GM12892 (cell line): ENCODE data around the gene RHBDL3.
"Not testable (repeated sequence)": the region's sequence is repeated elsewhere in the genome, so short reads cannot be mapped to it uniquely, and the experiment has no call there.

Experiments
- DNase-seq: peaks from one replicate; pipeline ENCODE4 v3.0.0; 2011; ENCODE audit not compliant: insufficient read length
- FAIRE-seq: peaks from 2 replicates; lab custom pipeline; 2011; peaks lifted over from hg19 to GRCh38; lab: Jason Lieb, UNC
- POLR2A ChIP-seq: IDR thresholded peaks from 2 replicates; pipeline ENCODE4 v1.6.1; 2011; ENCODE audit warnings: low read depth, low read length, control low read depth
- POLR2AphosphoS5 ChIP-seq: IDR thresholded peaks from 2 replicates; pipeline ENCODE4 v1.6.1; 2011; ENCODE audit warnings: low read depth, low read length, control low read depth
- TAF1 ChIP-seq: IDR thresholded peaks from 2 replicates; pipeline ENCODE4 v1.6.1; 2011; ENCODE audit warnings: low read depth, mild to moderate bottlenecking, control low read depth, low read length, borderline replicate concordance

RHBDL3 gene

DNA sequence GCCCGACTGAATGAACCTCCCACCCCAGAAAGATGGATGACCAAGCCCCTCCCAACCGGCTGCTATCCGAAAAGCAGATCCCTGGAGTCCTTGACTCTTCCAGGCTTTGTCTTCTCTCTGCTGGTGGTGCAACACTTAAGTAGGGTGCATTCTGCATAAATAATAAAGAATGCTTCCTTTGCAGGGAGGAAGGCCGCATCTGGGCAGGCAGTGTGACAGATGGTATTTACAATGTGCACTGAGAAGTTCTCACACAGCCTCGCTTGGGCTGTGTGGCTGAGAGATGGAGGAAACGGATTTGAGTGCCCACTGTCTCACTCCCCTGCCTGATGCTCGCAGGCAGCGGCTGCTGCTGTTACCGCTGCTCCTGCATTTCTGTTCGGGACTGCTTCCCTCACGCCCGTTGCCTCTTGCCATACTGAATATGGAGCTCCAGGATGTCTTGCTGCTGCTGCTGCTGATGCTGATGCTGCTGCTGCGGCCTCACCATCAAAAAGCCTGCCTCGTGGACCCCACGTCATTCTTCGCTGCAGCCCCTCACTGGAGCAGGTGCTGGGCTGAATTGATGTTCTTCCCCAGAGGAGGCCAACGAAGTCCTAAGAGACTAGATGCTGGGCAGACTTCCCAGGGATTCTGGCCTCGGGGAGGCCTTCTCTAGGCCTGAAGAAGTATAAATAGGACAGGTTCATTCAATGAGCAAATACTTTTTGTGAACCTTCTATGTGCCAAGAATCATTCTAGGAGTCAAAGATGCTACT, 7.1 kb upstream of the RHBDL3 start:
- DNase-seq (no peak), FAIRE-seq (no peak)
- TF ChIP-seq POLR2AphosphoS5 (no peak), TAF1 (no peak), POLR2A (no peak)

DNA sequence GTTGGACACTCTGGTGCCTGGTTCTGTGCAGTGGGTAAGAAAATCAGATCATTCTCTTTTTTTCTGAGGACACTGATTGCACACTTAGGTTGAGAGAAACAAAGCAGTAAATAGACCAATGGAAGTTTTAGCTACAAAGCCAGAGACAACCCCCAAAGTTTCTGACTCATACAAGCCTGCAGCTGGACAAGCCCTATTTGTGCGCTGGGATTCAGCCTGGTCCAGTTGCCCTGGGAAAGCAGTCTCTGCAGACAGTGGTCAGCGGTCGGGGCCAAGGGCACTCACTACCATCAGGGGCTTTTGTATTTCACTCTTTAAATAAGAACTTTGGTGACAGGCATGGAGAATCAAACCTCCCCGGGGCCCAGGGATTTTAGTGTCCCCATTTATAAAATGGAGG, 6.0 kb upstream of the RHBDL3 start:
- DNase-seq (no peak), FAIRE-seq (no peak)
- TF ChIP-seq POLR2A (no peak), POLR2AphosphoS5 (no peak), TAF1 (no peak)

DNA sequence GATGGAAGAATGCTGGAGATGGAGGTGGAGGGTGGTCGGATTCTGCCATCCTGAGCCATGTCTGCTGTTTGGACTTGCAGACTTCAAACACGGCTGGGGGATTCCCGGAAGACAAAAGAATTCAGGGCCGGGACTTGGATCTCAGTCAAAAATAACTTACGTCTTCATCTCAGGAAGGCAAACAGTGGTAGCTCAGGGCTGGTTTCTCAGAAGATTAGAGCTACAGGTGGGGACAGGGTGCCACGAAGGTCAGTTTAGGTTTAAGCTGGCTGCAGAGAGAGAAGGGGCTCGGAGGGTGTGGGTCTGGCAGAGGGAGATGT, 4.3 kb upstream of the RHBDL3 start:
- no peak for DNase-seq
- FAIRE-seq, result no peak
- TF ChIP-seq POLR2A, result no peak
- TF ChIP-seq POLR2AphosphoS5, result no peak
- no peak for TF ChIP-seq TAF1

DNA sequence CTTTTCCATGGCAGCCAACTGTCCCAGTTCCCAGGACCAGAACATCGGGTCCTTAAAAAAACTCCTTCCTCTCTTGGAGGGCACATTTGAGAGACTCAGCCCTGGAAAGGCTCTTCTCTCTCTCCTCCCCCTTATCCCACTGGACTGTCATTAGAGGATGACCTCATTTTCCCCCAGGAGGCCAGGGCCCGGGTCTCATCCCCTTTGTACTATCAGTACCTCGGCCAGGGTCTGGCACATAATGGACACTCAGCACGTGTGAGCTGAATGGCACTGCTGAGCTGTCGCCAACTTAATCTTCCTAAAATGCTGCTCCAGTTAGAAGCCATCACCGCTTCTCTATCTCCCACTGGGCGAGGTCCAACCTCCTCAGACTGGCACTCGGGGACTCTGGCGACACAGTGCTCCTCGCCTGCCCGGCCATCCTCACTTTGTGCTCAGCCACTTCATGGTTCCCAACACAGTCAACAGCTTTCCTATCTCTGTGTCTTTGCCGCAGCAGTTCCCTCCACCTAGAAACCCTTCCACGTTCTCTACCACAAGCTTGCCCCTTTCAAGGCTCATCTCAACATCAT, 3.6 kb upstream of the RHBDL3 start:
- no peak for TF ChIP-seq POLR2AphosphoS5
- TF ChIP-seq POLR2A, result no peak
- no peak for TF ChIP-seq TAF1
- DNase-seq (no peak), FAIRE-seq (no peak)

DNA sequence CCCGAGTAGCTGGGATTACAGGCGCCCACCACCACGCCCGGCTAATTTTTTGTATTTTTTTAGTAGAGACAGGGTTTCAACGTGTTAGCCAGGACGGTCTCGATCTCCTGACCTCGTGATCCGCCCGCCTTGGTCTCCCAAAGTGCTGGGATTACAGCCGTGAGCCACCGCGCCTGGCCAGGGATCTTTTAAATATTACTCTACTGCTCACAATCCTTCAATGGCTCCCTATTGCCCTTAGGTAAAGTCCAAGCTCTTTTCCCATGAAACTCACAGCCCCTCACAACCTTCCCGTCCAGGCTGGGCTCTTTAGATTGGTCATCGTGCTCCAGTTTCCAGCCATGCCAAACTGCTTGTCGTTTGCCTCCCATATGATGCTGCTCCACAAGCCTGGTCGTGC, 2.1 kb upstream of the RHBDL3 start:
- not testable (repeated sequence) for FAIRE-seq, DNase-seq

DNA sequence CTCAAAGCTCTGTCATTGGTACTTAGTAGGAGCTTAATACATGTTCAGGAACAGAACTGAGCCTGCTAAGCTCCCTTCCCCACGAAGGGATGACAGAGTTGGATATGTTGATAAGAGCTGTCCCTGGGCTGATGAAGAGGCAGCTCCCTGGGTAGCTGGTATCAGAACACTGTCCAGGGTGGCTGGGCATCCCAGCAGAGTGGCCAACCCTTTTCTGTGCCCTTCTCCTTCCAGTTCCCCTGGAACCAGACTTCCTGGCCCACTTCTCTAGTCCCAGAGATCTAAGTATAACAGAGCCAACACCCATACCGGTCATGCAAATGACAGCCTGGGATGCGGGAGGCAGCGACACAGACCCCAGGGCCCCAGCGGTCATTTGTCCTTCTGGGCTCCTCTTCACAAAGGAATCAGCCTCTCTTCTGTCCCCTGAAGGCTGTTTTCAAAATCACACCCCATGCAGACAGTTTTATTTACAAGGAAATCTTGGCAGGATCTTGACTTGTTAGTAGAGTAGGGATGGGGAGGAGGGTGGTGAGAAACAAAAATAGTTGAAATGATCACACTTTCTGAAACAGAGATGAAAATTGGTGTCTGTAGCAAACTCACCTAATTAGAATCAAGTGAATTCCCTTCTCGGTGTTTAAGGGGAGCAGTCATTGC, 1.4 kb upstream of the RHBDL3 start:
- TF ChIP-seq TAF1 (no peak), POLR2A (no peak), POLR2AphosphoS5 (no peak)
- no peak for DNase-seq
- no peak for FAIRE-seq

DNA sequence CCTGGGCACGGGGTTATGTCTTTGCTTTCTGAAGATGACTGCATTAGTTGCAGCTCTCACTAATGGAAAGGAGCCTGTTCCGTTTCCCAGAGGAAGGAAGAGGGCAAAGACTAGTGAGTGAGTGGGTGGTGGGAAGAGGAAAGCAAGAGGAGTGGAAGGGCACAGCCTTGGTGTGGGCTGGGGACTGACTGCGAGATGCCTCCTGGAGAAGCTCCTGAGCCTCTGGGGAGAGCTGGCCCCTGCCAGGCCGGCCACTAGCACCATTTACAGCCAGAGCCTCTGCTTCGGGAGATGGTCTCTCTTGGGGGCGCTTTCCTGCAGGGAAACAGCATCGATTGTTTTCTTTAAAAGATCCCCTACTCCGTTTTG, 825 bp upstream of the RHBDL3 start:
- TF ChIP-seq POLR2A (no peak), TAF1 (no peak), POLR2AphosphoS5 (no peak)
- FAIRE-seq, result no peak
- no peak for DNase-seq

DNA sequence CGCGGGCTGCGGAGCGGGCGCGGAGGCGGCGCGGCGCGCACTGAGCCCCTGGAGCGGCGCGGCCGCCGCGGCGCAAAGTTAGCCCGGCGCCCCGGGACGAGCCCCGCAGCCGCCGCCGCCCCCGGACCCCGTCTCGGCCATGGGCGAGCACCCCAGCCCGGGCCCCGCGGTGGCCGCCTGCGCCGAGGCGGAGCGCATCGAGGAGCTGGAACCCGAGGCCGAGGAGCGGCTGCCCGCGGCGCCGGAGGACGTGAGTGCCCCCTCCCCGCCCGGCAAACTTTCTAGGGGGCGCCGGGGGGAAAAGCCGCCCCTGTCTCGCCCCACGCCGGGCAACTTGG, 388 bp downstream of the RHBDL3 start:
- TF ChIP-seq POLR2AphosphoS5 (no peak), POLR2A (no peak), TAF1 (no peak)
- FAIRE-seq (no peak), DNase-seq (no peak)

DNA sequence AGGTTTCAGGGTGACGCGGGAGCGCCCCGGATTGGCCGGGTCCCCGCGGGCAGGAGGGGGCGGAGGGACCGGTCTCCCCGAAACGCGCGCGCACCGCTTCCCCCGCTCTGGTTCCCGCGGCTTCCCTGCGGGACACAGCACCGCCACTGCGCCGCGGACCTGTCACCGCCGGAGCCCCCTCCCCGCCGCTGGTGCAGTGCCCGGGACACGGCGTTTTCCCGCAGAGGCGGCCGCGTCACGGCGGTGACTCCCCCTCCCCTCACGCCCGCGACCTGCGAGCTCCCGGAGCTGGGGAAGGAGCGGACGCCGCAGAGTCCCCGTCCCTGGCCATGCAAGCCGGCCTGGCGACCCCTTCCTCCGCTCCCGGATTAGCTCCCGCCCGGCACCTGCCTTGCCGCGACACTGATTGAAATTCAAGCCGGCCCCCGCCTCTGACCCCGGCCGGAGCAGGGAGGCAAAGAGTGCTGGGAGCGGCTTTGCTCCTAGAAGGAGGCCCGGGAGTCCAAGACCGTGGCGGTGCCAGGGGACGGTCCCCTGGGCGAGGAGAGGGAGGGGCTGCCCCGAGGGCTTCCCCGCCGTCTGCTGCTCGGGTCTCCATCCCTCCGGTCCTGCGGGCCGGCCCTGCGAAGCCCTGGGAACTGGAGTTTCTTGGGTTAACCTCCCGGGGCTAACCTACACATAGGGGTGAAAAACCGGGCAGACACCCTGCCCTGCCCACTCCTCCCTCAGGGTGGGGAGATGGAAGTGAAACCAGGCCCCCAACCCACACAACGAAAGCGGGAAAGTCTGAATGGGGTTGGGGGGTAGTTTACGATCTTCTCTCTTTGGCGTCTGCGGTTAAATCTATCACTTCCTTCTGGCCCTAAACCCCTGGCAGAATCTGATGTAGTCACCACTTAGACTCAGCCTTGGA, 1.0 kb downstream of the RHBDL3 start:
- TF ChIP-seq POLR2AphosphoS5 (no peak), POLR2A (no peak), TAF1 (no peak)
- FAIRE-seq (peak; percentile 74), DNase-seq (no peak)

DNA sequence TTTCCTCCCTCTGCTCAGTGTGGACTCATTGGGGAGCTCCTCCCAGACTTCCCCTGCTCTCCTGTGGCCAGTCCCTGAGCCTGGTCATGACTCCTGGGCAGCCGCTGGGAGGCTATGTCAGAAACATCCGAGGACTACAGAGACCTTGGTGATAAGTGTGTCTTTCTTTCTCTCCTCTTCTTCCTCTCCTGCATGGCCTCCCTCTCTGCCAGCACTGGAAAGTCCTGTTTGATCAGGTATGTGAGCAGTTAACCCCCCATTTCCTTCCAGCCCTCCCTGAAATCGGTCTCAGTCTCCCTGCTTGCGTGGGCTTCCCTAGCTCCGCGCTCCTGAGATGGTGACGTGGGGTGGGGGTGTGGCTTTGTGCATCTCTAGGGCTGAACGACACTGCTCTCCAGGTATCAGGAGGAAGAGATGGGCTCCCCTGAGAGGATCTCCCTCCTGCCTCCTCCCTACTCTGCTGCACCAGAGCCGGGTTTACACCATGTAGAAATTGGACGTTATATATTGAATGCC, 2.1 kb downstream of the RHBDL3 start:
- DNase-seq (no peak), FAIRE-seq (no peak)
- TF ChIP-seq POLR2AphosphoS5 (no peak), TAF1 (no peak), POLR2A (no peak)

DNA sequence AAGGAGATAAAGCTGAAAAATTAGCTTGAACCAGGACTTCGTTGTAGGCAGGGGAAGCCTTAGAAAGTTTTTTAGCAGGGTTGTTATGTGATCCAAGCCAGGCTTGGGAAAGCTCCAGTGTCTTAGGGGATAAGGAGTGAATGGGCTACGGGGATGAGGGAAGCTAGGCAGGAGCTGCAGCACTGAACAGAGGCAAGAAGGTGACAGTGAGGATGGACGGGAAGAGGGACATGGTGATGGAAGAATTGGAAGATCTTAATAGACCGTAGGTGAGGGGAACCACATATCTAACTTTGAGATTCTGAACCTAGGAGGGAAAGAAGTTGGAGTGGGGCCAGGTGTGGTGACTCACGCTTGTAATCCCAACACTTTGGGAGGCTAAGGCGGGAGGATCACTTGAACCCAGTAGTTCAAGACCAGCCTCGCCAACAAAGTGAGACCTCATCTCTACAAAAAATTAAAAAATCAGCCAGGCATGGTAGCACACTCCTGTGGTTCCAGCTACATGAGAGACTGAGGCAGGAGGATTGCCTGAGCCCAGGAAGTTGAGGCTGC, 3.2 kb downstream of the RHBDL3 start:
- DNase-seq (no peak), FAIRE-seq (no peak)
- TF ChIP-seq TAF1 (no peak), POLR2AphosphoS5 (no peak), POLR2A (no peak)
